Measurements from ENCODE around the gene CALN1. TPM values are rescaled to one million over a fixed set of nuclear protein-coding genes. Genes with fewer than 3 reads are reported as not detected.

CALN1 gene
- polyA plus RNA-seq, 1 experiment: not detected

GRCh38 chr7:72106405-72106804 is 305.7 kb downstream of the CALN1 start:
- Histone ChIP-seq H3K4me3 (ENCODE audit: low read depth, low read length) (no peak overlapping the region), H3K27me3 (ENCODE audit: control insufficient read depth, insufficient read depth, low read length) (no peaks in the 10 kb centered on the region), H3K9me3 (ENCODE audit: control insufficient read depth, insufficient read depth, low read length) (peaks cover 64% of the 10 kb centered on the region), H3K27ac (ENCODE audit: low read depth, low read length) (no peak overlapping the region)
- CTCF ChIA-PET: no interaction called here
- no peak for TF ChIP-seq CTCF (IDR thresholded peaks at IDR 0.05; ENCODE audit: low read depth, low read length)
- DNase-seq (ENCODE audit: low read depth, low spot score): no peak
- POLR2A ChIA-PET: no interaction called here

- ChIA-PET POLR2A (no interaction called here), CTCF (no interaction called here)
- no peak for DNase-seq (ENCODE audit: low read depth, low spot score)
- no peak for TF ChIP-seq CTCF (IDR thresholded peaks at IDR 0.05; ENCODE audit: low read depth, low read length)
- Histone ChIP-seq H3K27ac (ENCODE audit: low read depth, low read length) (no peak overlapping the region), H3K27me3 (ENCODE audit: control insufficient read depth, insufficient read depth, low read length) (no peaks in the 10 kb centered on the region), H3K4me3 (ENCODE audit: low read depth, low read length) (no peak overlapping the region), H3K9me3 (ENCODE audit: control insufficient read depth, insufficient read depth, low read length) (peaks cover 62% of the 10 kb centered on the region)
Measured at GRCh38 chr7:72101444-72101843, 310.7 kb downstream of the CALN1 start.

GRCh38 chr7:72099784-72100183 is 312.4 kb downstream of the CALN1 start:
- CTCF ChIA-PET: no interaction called here
- peaks cover 62% of the 10 kb centered on the region for H3K9me3 ChIP-seq (ENCODE audit: control insufficient read depth, insufficient read depth, low read length)
- POLR2A ChIA-PET: no interaction called here
- H3K27ac ChIP-seq (ENCODE audit: low read depth, low read length): no peak overlapping the region
- TF ChIP-seq CTCF (IDR thresholded peaks at IDR 0.05; ENCODE audit: low read depth, low read length): no peak
- H3K27me3 ChIP-seq (ENCODE audit: control insufficient read depth, insufficient read depth, low read length): no peaks in the 10 kb centered on the region
- no peak for DNase-seq (ENCODE audit: low read depth, low spot score)
- no peak overlapping the region for H3K4me3 ChIP-seq (ENCODE audit: low read depth, low read length)

GRCh38 chr7:72098807-72099580 is 313.1 kb downstream of the CALN1 start:
- H3K9me3 ChIP-seq (ENCODE audit: control insufficient read depth, insufficient read depth, low read length): peaks cover 54% of the 10 kb centered on the region
- POLR2A ChIA-PET: no interaction called here
- H3K27me3 ChIP-seq (ENCODE audit: control insufficient read depth, insufficient read depth, low read length): no peaks in the 10 kb centered on the region
- no peak overlapping the region for H3K4me3 ChIP-seq (ENCODE audit: low read depth, low read length)
- CTCF ChIA-PET: no interaction called here
- no peak for DNase-seq (ENCODE audit: low read depth, low spot score)
- no peak for TF ChIP-seq CTCF (IDR thresholded peaks at IDR 0.05; ENCODE audit: low read depth, low read length)
- H3K27ac ChIP-seq (ENCODE audit: low read depth, low read length): no peak overlapping the region

- POLR2A ChIA-PET: no interaction called here
- CTCF ChIA-PET: no interaction called here
- H3K4me3 ChIP-seq (ENCODE audit: low read depth, low read length): no peak overlapping the region
- peaks cover 43% of the 10 kb centered on the region for H3K9me3 ChIP-seq (ENCODE audit: control insufficient read depth, insufficient read depth, low read length)
- H3K27me3 ChIP-seq (ENCODE audit: control insufficient read depth, insufficient read depth, low read length): no peaks in the 10 kb centered on the region
- no peak for TF ChIP-seq CTCF (IDR thresholded peaks at IDR 0.05; ENCODE audit: low read depth, low read length)
- DNase-seq (ENCODE audit: low read depth, low spot score): no peak
- H3K27ac ChIP-seq (ENCODE audit: low read depth, low read length): no peak overlapping the region
Measured at GRCh38 chr7:72097226-72097625, 314.9 kb downstream of the CALN1 start.

All from AG04450 (cell line).